GM21390 (cell line): ENCODE measurements around the gene MSH3.
"Not testable (repeated sequence)": the region's sequence is repeated elsewhere in the genome, so short reads cannot be mapped to it uniquely, and the experiment has no call there.

Experiments used
- ATAC-seq: cut with Tn5 transposase; IDR thresholded peaks from one replicate; pipeline ENCODE4 v1.9.1; 2021; ENCODE audit not compliant: unreplicated experiment

MSH3 gene

GRCh38 chr5:80655231-80655774 lies 851 bp downstream of the MSH3 start:
- no peak for ATAC-seq

GRCh38 chr5:80656425-80656824 lies 2.0 kb downstream of the MSH3 start:
- no peak for ATAC-seq

- no peak for ATAC-seq
Observed at GRCh38 chr5:80659106-80659505, 4.7 kb downstream of the MSH3 start.

GRCh38 chr5:80660661-80661060 lies 6.2 kb downstream of the MSH3 start:
- not testable (repeated sequence) for ATAC-seq

GRCh38 chr5:80662108-80662507 lies 7.7 kb downstream of the MSH3 start:
- no peak for ATAC-seq

GRCh38 chr5:80665057-80665456 lies 10.6 kb downstream of the MSH3 start:
- no peak for ATAC-seq

GRCh38 chr5:80667384-80667783 lies 12.9 kb downstream of the MSH3 start:
- ATAC-seq, result no peak

GRCh38 chr5:80668016-80668969 lies 13.8 kb downstream of the MSH3 start:
- ATAC-seq, result peak; percentile 59

GRCh38 chr5:80672140-80672736 lies 17.8 kb downstream of the MSH3 start:
- no peak for ATAC-seq

GRCh38 chr5:80676706-80677105 lies 22.3 kb downstream of the MSH3 start:
- ATAC-seq, result no peak

GRCh38 chr5:80686757-80687156 lies 32.3 kb downstream of the MSH3 start:
- ATAC-seq, result no peak

GRCh38 chr5:80688648-80689420 lies 34.4 kb downstream of the MSH3 start:
- ATAC-seq, result no peak

- ATAC-seq, result no peak
Observed at GRCh38 chr5:80689627-80690026, 35.2 kb downstream of the MSH3 start.

- no peak for ATAC-seq
Observed at GRCh38 chr5:80695666-80696065, 41.2 kb downstream of the MSH3 start.

- ATAC-seq, result no peak
Observed at GRCh38 chr5:80696450-80696849, 42.0 kb downstream of the MSH3 start.

- no peak for ATAC-seq
Observed at GRCh38 chr5:80697100-80697499, 42.6 kb downstream of the MSH3 start.

GRCh38 chr5:80698369-80698768 lies 43.9 kb downstream of the MSH3 start:
- ATAC-seq, result no peak

- no peak for ATAC-seq
Observed at GRCh38 chr5:80701597-80701996, 47.1 kb downstream of the MSH3 start.

- no peak for ATAC-seq
Observed at GRCh38 chr5:80703291-80703690, 48.8 kb downstream of the MSH3 start.

GRCh38 chr5:80703747-80704146 lies 49.3 kb downstream of the MSH3 start:
- no peak for ATAC-seq

- ATAC-seq, result no peak
Observed at GRCh38 chr5:80704221-80704620, 49.8 kb downstream of the MSH3 start.
